Hepatocyte (in vitro differentiated cells): Measurements from ENCODE around the gene SLC39A8.

ENCODE experiments used
- EZH2 ChIP-seq: fragments of 200-600 bp; sonication (generic); IDR thresholded peaks from 2 replicates; pipeline ENCODE4 v1.6.1; 2016; ENCODE audit warnings: antibody characterized with exemption, mild to moderate bottlenecking, borderline replicate concordance
- EZH2phosphoT487 ChIP-seq: fragments of 200-600 bp; sonication (generic); IDR thresholded peaks from one replicate; pipeline ENCODE4 v1.6.1; 2018; ENCODE audit warnings: antibody characterized with exemption, mild to moderate bottlenecking, low read depth, moderate library complexity; ENCODE audit not compliant: unreplicated experiment, severe bottlenecking
- TF ChIP-seq, protein P1 (sequence below): fragments of 200-600 bp; sonication (generic); IDR thresholded peaks from 2 replicates; pipeline ENCODE4 v1.5.1; 2016; ENCODE audit warnings: antibody characterized with exemption, mild to moderate bottlenecking; ENCODE audit not compliant: poor library complexity

DNA sequence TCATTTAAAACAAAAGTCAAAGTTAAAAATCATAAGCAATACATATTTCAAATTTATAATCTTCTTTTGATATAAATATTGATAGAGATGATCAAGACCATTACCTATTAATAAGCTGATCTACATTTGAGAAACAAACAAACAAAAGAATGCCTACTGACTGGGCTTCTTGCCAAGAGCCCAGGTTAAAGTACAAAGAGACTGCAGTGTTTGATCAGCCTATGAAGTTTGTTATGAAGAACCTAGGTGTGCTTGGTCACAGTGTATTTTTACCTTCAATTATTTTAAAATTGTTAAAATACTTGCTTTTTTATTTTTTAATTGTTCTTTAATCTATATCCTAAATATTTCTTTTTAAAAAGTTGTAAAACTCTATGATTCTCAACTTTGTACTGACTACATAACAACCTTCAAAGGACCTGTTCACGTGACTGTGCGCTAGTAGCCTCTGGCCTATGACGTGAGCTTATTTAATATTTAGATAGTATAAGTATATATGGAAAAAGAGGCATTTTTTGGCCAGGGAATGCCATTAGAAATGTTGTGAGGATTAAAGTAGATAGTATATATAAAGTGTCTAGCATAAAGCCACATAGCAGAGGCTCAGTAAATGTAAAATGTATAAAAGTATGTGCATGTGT is 11.4 kb upstream of the SLC39A8 start:
- no peak for TF ChIP-seq EZH2phosphoT487
- TF ChIP-seq, protein P1, sequence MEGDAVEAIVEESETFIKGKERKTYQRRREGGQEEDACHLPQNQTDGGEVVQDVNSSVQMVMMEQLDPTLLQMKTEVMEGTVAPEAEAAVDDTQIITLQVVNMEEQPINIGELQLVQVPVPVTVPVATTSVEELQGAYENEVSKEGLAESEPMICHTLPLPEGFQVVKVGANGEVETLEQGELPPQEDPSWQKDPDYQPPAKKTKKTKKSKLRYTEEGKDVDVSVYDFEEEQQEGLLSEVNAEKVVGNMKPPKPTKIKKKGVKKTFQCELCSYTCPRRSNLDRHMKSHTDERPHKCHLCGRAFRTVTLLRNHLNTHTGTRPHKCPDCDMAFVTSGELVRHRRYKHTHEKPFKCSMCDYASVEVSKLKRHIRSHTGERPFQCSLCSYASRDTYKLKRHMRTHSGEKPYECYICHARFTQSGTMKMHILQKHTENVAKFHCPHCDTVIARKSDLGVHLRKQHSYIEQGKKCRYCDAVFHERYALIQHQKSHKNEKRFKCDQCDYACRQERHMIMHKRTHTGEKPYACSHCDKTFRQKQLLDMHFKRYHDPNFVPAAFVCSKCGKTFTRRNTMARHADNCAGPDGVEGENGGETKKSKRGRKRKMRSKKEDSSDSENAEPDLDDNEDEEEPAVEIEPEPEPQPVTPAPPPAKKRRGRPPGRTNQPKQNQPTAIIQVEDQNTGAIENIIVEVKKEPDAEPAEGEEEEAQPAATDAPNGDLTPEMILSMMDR = no peak
- TF ChIP-seq EZH2 = no peak
